PC-9 (cell line): ENCODE data around the gene SEC62. TPM values are rescaled to one million over a fixed set of nuclear protein-coding genes. Genes with fewer than 3 reads are reported as not detected.
A peak's percentile ranks its signal among the peaks of the same experiment; 100 is the strongest.

Experiments used
- BruUV-seq: library from RNA; stranded (reverse); fragments of 400-500 nt; replicated peaks from 2 replicates; lab custom pipeline; 2021; lab: Mats Ljungman, UMichigan
- CTCF ChIA-PET: fragments of 300-600 bp; sonication (Branson Sonifier 250); formaldehyde crosslinking; loops from one replicate; lab custom pipeline; 2022; ENCODE audit warnings: antibody characterized with exemption; lab: Charles Lee
- POLR2A ChIA-PET: fragments of 300-600 bp; sonication (Branson Sonifier 250); formaldehyde crosslinking; loops from one replicate; lab custom pipeline; 2022; ENCODE audit warnings: antibody characterized with exemption; ENCODE audit not compliant: unreplicated experiment; lab: Charles Lee
- DNase-seq, 2 experiments: peaks; one replicate each; pipeline versions ENCODE4 v3.0.0 to v3.0.0-alpha.2; 2015 to 2022; ENCODE audit warnings: mixed read lengths in 1 of 2
- H2AFZ ChIP-seq: fragments of 200-600 bp; sonication (generic); 2 replicates; pipeline ENCODE4 v1.8.1; 2017; ENCODE audit warnings: antibody characterized with exemption
- H3F3A ChIP-seq: fragments of 200-600 bp; sonication (generic); 2 replicates; pipeline ENCODE4 v1.8.1; 2017; ENCODE audit warnings: antibody characterized with exemption, mild to moderate bottlenecking, low read depth; ENCODE audit not compliant: insufficient read depth
- H3K27ac ChIP-seq: fragments of 200-600 bp; sonication (generic); 2 replicates; pipeline ENCODE4 v1.6.1; 2016; ENCODE audit warnings: mixed run types
- H3K27me3 ChIP-seq: fragments of 200-600 bp; sonication (generic); 2 replicates; pipeline ENCODE4 v1.6.1; 2016; ENCODE audit warnings: low read depth, mixed run types; ENCODE audit not compliant: insufficient read depth
- H3K36me3 ChIP-seq: fragments of 200-600 bp; sonication (generic); 2 replicates; pipeline ENCODE4 v1.6.1; 2016; ENCODE audit warnings: low read depth, mixed run types
- H3K4me1 ChIP-seq: fragments of 200-600 bp; sonication (generic); replicated peaks from 2 replicates; pipeline ENCODE4 v1.6.1; 2016; ENCODE audit warnings: mixed run types; ENCODE audit not compliant: insufficient read depth
- H3K4me2 ChIP-seq: fragments of 200-600 bp; sonication (generic); 2 replicates; pipeline ENCODE4 v1.6.1; 2017; ENCODE audit warnings: mixed run types
- H3K4me3 ChIP-seq: fragments of 200-600 bp; sonication (generic); 2 replicates; pipeline ENCODE4 v1.6.1; 2016; ENCODE audit warnings: mixed run types
- H3K79me2 ChIP-seq: fragments of 200-600 bp; sonication (generic); 2 replicates; pipeline ENCODE4 v1.6.1; 2017; ENCODE audit warnings: low read depth, mixed run types
- H3K9me2 ChIP-seq: fragments of 200-600 bp; sonication (generic); 2 replicates; pipeline ENCODE4 v1.8.1; 2017; ENCODE audit warnings: mild to moderate bottlenecking; ENCODE audit not compliant: insufficient read depth
- H3K9me3 ChIP-seq: fragments of 200-600 bp; sonication (generic); 2 replicates; pipeline ENCODE4 v1.8.1; 2016; ENCODE audit warnings: low read depth; ENCODE audit not compliant: insufficient read depth
- H4K20me1 ChIP-seq: fragments of 200-600 bp; sonication (generic); 2 replicates; pipeline ENCODE4 v1.8.1; 2017; ENCODE audit not compliant: insufficient read depth
- EZH2 ChIP-seq: fragments of 200-600 bp; sonication (generic); IDR thresholded peaks from 2 replicates; pipeline ENCODE4 v1.8.0; 2017; ENCODE audit warnings: antibody characterized with exemption, low read depth
- intact Hi-C: fragments of 100-400 bp; cut with micrococcal nuclease; formaldehyde crosslinking; loops from one replicate; pipeline ENCODE4 v1.10.0; 2022; ENCODE audit not compliant: unreplicated experiment
- total RNA-seq: library from RNA; stranded (reverse); gene quantifications from 2 replicates; pipeline ENCODE4 v1.2.3, GENCODE V29; 2021
- TF ChIP-seq, protein P1 (sequence below): fragments of 200-600 bp; sonication (generic); conservative IDR thresholded peaks from 2 replicates; pipeline ENCODE4 v1.6.1; 2017; ENCODE audit warnings: mixed run types, antibody characterized with exemption, mild to moderate bottlenecking, moderate library complexity

SEC62 gene
- total RNA-seq, 1 experiment from 2014 or later, result 99.6 TPM

DNA sequence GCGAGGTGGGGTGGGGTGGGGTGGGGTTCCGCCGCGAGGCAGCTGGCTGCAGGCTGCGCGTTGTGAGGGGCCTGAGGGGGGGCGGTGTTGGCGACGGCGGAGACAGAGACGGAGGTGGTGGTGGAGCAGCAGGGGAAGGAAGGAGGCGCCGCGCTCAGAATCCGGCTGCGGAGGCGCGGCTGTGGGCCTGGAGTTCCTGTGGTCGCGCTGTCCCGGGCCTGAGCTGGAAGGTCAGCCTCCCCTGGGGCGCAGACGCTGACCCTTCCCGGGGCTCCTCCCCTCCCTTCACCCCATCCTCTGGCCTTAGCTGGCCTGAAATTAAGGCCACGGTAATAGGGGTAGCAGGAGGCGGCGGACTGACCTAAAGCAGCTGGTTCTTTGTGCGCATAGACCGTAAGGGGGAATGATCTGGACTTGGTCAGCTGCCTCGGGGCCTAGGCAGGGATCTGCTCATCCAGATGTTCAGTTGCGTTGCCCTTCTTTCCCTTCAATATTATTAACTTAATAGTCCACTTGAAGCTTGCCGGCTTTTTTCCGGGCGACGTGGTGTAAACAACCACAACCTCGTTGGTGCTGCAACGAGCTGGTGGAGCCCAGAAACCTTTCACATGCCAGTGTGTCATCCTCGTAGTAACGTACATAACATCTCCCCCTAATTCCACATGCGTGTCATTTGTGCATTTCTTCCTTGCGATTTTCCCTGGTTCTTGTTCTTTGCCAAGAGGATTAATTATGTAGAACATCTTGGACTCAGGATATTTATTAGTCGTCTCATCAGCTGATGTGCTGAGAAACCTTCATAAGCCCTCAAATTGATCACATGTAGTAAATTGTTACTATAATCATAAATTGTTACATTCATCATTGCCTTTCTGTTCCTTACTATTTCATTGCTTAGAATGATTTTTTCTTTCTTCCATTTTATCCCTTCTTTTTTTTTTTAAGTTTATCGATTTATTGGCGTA is 626 bp downstream of the SEC62 start:
- ChIA-PET POLR2A (interaction anchor here (0.5 to 0.9 kb wide), 8 partner anchors 82 to 794 kb away, joined by 3 to 8 read pairs (median 6); partner anchors contain the start of genes LRRC34, LRRIQ4 and MYNN), CTCF (interaction anchor here (0.7 kb wide), 1 partner anchor 418 kb away, joined by 3 read pairs; no protein-coding TSS in a partner anchor)
- H4K20me1 ChIP-seq, result peaks cover 48% of the 10 kb centered on the region
- H3K4me1 ChIP-seq, result peaks cover 25% of the 10 kb centered on the region
- DNase-seq, result peak; percentile 56 to 65
- peak overlapping the region; percentile 85 for H3K4me2 ChIP-seq
- H3K9me3 ChIP-seq, result 0 out of 2 replicates have a peak, but pooled peaks cover 4% of the 10 kb centered on the region
- H3K36me3 ChIP-seq, result peaks cover 26% of the 10 kb centered on the region
- peaks cover 58% of the 10 kb centered on the region for H3K79me2 ChIP-seq
- BruUV-seq, result TSS peak; percentile 51
- TF ChIP-seq, protein P1, sequence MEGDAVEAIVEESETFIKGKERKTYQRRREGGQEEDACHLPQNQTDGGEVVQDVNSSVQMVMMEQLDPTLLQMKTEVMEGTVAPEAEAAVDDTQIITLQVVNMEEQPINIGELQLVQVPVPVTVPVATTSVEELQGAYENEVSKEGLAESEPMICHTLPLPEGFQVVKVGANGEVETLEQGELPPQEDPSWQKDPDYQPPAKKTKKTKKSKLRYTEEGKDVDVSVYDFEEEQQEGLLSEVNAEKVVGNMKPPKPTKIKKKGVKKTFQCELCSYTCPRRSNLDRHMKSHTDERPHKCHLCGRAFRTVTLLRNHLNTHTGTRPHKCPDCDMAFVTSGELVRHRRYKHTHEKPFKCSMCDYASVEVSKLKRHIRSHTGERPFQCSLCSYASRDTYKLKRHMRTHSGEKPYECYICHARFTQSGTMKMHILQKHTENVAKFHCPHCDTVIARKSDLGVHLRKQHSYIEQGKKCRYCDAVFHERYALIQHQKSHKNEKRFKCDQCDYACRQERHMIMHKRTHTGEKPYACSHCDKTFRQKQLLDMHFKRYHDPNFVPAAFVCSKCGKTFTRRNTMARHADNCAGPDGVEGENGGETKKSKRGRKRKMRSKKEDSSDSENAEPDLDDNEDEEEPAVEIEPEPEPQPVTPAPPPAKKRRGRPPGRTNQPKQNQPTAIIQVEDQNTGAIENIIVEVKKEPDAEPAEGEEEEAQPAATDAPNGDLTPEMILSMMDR, result no peak
- TF ChIP-seq EZH2, result no peak
- H3K27me3 ChIP-seq, result no peaks in the 10 kb centered on the region
- H3K4me3 ChIP-seq, result peak overlapping the region; percentile 63
- intact Hi-C loops, result loop anchor here (1.0 to 5.0 kb wide), 6 partner anchors 80 to 925 kb away; partner anchors contain the start of gene MYNN
- peaks cover 3% of the 10 kb centered on the region; the same call in 1 of the 2 replicates for H3F3A ChIP-seq
- no peaks in the 10 kb centered on the region for H3K9me2 ChIP-seq
- peak overlapping the region; percentile 54 for H3K27ac ChIP-seq
- peak overlapping the region; percentile 96 for H2AFZ ChIP-seq

GRCh38 chr3:169968224-169968885 is 1.7 kb downstream of the SEC62 start:
- Histone ChIP-seq H3K27me3 (no peaks in the 10 kb centered on the region), H3K79me2 (peaks cover 69% of the 10 kb centered on the region), H3F3A (peaks cover 3% of the 10 kb centered on the region; the same call in 1 of the 2 replicates), H2AFZ (no peak overlapping the region), H4K20me1 (peaks cover 54% of the 10 kb centered on the region), H3K9me2 (no peaks in the 10 kb centered on the region), H3K36me3 (peaks cover 26% of the 10 kb centered on the region), H3K9me3 (0 out of 2 replicates have a peak, but pooled peaks cover 4% of the 10 kb centered on the region), H3K27ac (no peak overlapping the region), H3K4me2 (peak overlapping the region; percentile 85), H3K4me1 (peaks cover 25% of the 10 kb centered on the region), H3K4me3 (peak overlapping the region; percentile 63)
- no TSS peak for BruUV-seq
- POLR2A ChIA-PET, result no interaction called here
- DNase-seq, result no peak
- CTCF ChIA-PET, result interaction anchor here (0.6 to 0.7 kb wide), 2 partner anchors 391 to 417 kb away, joined by 3 read pairs; no protein-coding TSS in a partner anchor
- intact Hi-C loops, result loop anchor here (5.0 kb wide), 3 partner anchors 79 to 926 kb away; no protein-coding TSS in a partner anchor
- TF ChIP-seq EZH2, result no peak
- TF ChIP-seq, protein P1, result no peak
